Measurements from ENCODE around the gene TRRAP. TPM values are rescaled to one million over a fixed set of nuclear protein-coding genes. Genes with fewer than 3 reads are reported as not detected.

Gene TRRAP
- total and polyA plus RNA-seq, 2 of the 4 experiments (the other 2 are of a cell fraction) = 12.5 to 18.1 TPM

DNA sequence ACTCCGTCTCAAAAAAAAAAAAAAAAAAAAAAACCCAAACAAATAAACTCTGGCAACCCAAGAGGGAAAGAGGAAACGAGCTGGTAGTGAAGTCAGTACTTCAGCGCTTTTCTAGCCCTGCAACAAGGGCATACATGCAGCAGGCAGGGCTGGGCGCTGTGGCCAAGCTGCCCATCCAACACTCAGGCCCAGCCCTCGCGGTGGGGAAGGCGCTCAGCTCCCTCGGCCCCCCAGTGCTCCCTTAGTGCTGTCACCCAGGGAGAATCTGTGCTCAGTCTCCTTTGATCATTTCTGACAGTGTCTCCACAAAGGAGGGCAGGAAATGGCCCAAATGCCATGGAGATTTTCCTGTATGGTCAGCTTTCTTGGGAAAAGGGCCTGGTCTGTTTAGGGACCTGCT lies 168.4 kb downstream of the TRRAP start:
- no peaks in the 10 kb centered on the region for H4K20me1 ChIP-seq (ENCODE audit: insufficient read depth, low read length)
- H3K4me3 ChIP-seq (ENCODE audit: insufficient read depth, low read depth, low read length) = no peak overlapping the region
- peaks cover 55% of the 10 kb centered on the region for H3K36me3 ChIP-seq (ENCODE audit: control insufficient read depth, insufficient read depth, low read length)
- intact Hi-C loops (cut with micrococcal nuclease) (no loop called here), in situ Hi-C loops (cut with MboI; ENCODE audit: low sequenced_read_pairs) (no loop called here), dilution Hi-C loops (cut with HindIII; ENCODE audit: low sequenced_read_pairs, unreplicated experiment) (no loop called here)
- 60% methylated on average over 1 of the region's 8 CpGs; no CpG with 5 or more reads in 1 of the 2 experiments for WGBS, 2 experiments (ENCODE audit: extremely low coverage in 2 of 2, insufficient read length in 1 of 2)
- no peak overlapping the region for H3K18ac ChIP-seq (ENCODE audit: low read depth, low read length)
- H2BK120ac ChIP-seq (ENCODE audit: low read depth, low read length) = no peak overlapping the region
- BruUV-seq (replicated peaks) = no TSS peak
- H2AFZ ChIP-seq (replicated peaks; ENCODE audit: low read length, poor library complexity) = no peak overlapping the region
- no peak overlapping the region for H3K23ac ChIP-seq (ENCODE audit: low read depth, low read length)
- CTCF ChIA-PET = no interaction called here
- H3K9me3 ChIP-seq (ENCODE audit: control insufficient read depth, insufficient read depth, low read length) = no peaks in the 10 kb centered on the region
- no peak overlapping the region for H4K8ac ChIP-seq (ENCODE audit: low read depth in 2 of 2, low read length in 2 of 2)
- TF ChIP-seq NFE2L2 (IDR thresholded peaks at IDR 0.05; ENCODE audit: low read depth, low read length) (no peak), RCOR1 (IDR thresholded peaks at IDR 0.05; ENCODE audit: insufficient replicate concordance, low read length) (no peak), MAFK (IDR thresholded peaks at IDR 0.05; ENCODE audit: low read depth, low read length) (no peak), MAZ (IDR thresholded peaks at IDR 0.05; ENCODE audit: borderline replicate concordance, low read depth, low read length) (no peak)
- H2AK5ac ChIP-seq (ENCODE audit: low read depth, low read length) = no peak overlapping the region; the same call in 1 of the 2 replicates
- H2BK20ac ChIP-seq (ENCODE audit: low read depth, low read length) = no peak overlapping the region
- H3K9me1 ChIP-seq (ENCODE audit: insufficient read depth, low read length) = peaks cover 6% of the 10 kb centered on the region; the same call in 1 of the 2 replicates
- H4K5ac ChIP-seq (ENCODE audit: low read depth, low read length) = no peak overlapping the region
- POLR2A ChIA-PET (ENCODE audit: unreplicated experiment) = no interaction called here
- H3K4me1 ChIP-seq (ENCODE audit: control insufficient read depth, insufficient read depth, low read length) = peaks cover 1% of the 10 kb centered on the region; the same call in 1 of the 2 replicates
- H3K27me3 ChIP-seq (ENCODE audit: control insufficient read depth, insufficient read depth, low read length) = no peaks in the 10 kb centered on the region
- no peak overlapping the region for H2AK9ac ChIP-seq (replicated peaks; ENCODE audit: low read depth, low read length, poor library complexity)
- ATAC-seq (ENCODE audit: low read depth) (no peak), DNase-seq (no peak)
- no peak overlapping the region for H2BK15ac ChIP-seq (ENCODE audit: low read depth, low read length)
- H2BK5ac ChIP-seq (ENCODE audit: low read depth, low read length, poor library complexity, severe bottlenecking) = no peak overlapping the region
- peaks cover 22 to 54% of the 10 kb centered on the region in 2 experiments for H3K79me1 ChIP-seq (ENCODE audit: low read depth in 1 of 2, low read length in 2 of 2)
- no peak overlapping the region for H3K9ac ChIP-seq (ENCODE audit: low read depth, low read length)
- H3K4ac ChIP-seq (ENCODE audit: low read depth, low read length) = no peak overlapping the region
- no peak overlapping the region for H3K27ac ChIP-seq (ENCODE audit: insufficient read depth, low read length)
- H3K14ac ChIP-seq (replicated peaks; ENCODE audit: low read depth, low read length) = no peak overlapping the region
- H3K4me2 ChIP-seq (ENCODE audit: low read depth, low read length) = no peak overlapping the region
- no peak overlapping the region for H4K91ac ChIP-seq (ENCODE audit: insufficient read depth, low read depth, low read length)
- H3K56ac ChIP-seq (ENCODE audit: extremely low read depth, insufficient read depth, low read length) = no peak overlapping the region
